SK-N-DZ (cell line): Measurements from ENCODE around the gene ATP8A2.
"Not testable (repeated sequence)": the region's sequence is repeated elsewhere in the genome, so short reads cannot be mapped to it uniquely, and the experiment has no call there.

Experiments
- DNase-seq: peaks from one replicate; pipeline ENCODE4 v3.0.0-alpha.2; 2015; ENCODE audit warnings: low spot score
- small RNA-seq, 2 experiments: library from RNA; depleted of rRNA; stranded (forward); fragments of <200 nt; gene quantifications; one replicate each; pipeline ENCODE3, GENCODE V24; 2014

ATP8A2 gene

DNA sequence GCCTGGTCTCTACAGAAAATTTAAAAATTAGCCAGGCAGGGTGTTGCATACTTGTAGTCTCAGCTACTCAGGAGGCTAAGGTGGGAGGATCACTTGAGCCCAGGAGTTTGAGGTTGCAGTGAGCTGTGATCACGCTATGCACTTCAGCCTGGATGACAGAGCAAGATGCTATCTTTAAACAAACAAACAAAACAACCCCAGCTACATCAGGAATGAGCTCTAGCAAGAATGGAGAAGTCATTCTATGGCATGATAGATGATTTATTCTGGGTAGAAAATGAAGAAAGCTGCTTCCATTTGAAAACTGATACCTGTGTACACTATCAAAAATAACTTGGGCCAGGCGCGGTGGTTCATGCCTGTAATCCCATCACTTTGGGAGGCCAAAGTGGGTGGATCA is 695.8 kb downstream of the ATP8A2 start:
- DNase-seq, result no peak

DNA sequence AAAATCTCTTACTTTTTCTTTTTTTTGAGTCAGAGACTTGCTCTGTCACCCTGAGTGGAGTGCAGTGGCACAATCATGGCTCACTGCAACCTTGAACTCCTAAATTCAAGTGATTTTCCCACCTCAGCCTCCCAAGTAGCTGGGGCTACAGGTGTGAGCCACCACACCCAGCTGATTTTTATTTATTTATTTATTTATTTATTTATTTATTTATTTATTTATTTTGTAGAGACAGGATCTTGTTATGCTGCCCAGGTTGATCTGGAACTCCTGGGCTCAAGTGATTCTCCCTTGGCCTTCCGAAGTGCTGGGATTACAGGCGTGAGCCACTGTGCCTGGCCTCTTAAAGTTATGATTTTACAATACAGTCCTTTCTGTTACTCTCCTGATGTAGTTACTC is 696.6 kb downstream of the ATP8A2 start:
- DNase-seq, result not testable (repeated sequence)

DNA sequence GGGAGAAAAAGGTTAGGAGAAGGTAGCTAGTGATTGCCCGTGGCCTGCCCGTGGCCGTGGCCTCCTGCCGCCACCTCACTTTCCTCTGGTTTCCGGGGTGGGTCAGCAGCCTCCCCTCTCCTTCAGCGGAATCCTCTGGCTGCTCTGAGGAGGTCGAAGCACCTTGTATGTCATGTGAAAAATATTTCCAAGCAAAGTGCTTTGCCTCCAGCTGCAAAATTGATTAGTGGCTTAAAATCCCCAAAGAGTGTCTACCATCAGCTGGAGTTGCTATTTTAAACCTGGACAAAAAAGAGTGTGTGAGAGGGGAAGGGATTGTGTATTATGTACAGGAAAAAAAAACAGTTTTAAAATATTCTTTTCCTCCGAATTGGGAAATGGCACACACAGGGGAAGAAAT is 697.9 kb downstream of the ATP8A2 start:
- not testable (repeated sequence) for DNase-seq

DNA sequence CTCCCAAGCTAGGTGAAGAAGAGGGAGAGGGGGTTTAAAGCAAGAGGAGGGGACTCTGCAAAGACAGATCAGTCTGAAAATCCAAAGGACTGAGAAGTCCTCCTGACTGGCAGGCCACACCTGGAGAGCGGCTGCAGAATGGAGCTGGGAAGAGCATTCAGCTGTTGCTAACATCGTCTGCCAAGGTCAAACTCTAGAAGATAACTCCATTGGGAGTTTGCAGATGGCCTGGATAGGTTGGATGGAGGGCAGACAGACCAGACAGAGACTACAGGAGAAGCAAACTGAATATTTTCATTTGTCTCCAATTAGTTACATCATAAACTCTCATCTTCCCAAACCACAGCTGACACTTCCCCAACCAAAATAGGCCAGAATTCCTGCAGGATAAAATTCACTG is 699.9 kb downstream of the ATP8A2 start:
- DNase-seq, result no peak

DNA sequence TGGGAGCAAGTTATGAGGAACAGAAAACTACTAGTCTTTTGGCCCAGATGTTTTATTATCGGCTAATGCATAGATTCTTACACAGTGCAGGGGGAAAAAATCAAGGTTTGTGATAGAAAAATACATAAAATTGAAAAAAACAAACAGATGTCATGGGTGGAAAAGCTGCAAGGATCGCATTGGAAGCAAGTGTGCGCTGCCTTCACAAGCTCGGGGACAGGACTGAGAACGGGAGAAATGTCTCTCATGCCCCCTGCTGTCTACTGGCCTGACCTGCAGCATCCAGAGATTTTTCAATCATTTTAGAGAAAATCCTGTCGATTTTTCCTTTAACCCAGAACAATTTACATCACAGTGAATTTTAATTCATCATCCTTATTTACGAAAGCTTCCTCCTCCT is 700.6 kb downstream of the ATP8A2 start:
- not testable (repeated sequence) for DNase-seq

DNA sequence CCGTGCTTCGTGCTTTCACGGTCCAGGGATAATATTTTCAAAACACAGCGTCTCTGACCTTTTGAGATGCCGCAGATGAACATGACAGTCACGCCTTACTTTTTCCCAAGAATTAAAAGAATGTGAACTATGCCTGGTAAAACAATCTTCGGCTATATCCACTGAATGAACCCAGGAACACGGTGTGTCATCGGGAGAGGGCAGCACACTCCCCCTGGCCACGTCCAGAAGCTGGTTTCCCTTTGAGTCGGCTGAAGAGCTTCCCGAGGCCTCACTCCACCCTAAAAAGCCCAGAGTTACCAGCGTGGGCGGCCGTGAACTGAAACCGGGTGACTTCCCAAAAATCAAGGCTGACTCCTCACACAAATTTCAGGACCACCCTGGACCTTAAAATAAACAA is 702.9 kb downstream of the ATP8A2 start:
- DNase-seq, result no peak

Small RNA genes within 50 kb of the gene (small RNA-seq; reads per million reads assigned to genes)
- gene RN7SL741P (0 reads per million in 2 experiments), gene RNU6-78P (0 reads per million in 2 experiments), gene RNY1P3 (0 to 0.53 reads per million in 2 experiments)
